ENCODE data around the gene TTC36.
"Not testable (repeated sequence)": the region's sequence is repeated elsewhere in the genome, so short reads cannot be mapped to it uniquely, and the experiment has no call there.

Gene TTC36, protein sequence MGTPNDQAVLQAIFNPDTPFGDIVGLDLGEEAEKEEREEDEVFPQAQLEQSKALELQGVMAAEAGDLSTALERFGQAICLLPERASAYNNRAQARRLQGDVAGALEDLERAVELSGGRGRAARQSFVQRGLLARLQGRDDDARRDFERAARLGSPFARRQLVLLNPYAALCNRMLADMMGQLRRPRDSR

DNA sequence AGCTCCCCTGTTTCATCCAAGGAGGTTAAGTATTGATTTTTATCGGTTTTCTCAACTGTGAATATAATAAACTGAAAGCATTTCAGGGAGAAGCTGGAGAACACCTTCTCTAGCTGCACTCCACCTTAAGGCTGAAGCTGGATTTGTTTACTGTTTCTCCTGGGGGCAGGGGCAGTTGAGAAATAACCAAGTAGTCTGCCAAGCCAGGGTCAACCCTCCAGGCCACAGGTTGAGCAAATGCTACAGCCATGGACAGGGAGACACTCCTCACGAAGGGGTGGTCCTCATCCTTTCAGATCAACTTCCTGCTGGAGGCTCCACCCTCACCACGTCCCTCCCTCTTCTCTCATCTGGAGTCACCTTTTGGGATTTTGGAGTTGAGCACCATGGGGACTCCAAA lies at the start of gene TTC36:
TTC36 (plus strand) TSS at position 366 of the 400 bp plus-strand sequence; CDS start at position 387, 21 bp downstream.
- no peak for DNase-seq

DNA sequence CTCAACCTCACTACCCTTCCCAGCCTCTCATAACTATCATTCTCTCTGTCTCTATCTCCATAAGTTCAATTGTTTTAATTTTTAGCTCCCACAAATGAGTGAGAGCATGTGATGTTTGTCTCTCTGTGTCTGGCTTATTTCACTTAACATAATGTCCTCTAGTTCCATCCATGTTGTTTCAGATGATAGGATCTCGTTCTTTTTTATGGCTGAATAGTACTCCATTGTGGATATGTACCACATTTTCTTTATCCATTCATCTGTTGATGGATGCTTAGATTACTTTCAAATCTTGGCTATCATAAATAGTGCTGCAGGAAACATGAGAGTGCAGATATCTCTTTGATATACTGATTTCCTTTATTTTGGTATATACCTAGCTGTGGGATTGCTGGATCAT lies 46.0 kb upstream of the TTC36 start:
- DNase-seq, result not testable (repeated sequence)

DNA sequence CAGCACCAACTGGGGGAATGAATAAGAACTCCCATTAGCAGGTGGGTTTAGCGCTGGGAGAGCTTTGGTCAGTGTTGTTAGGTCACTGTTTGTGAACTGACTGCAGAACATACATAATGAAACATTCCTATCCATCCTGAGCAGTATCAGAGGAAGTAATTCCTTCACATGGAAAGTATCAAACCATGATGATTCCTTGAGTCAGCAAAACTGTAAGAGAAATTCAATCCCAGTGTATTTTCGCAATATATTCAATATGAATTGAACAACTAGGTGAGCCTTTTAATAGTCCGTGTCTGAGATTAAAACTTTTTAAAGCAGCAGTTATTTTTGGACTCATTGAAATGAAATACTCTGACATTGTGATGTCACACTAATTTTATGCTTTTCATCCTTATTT lies 42.9 kb upstream of the TTC36 start:
- no peak for DNase-seq

DNA sequence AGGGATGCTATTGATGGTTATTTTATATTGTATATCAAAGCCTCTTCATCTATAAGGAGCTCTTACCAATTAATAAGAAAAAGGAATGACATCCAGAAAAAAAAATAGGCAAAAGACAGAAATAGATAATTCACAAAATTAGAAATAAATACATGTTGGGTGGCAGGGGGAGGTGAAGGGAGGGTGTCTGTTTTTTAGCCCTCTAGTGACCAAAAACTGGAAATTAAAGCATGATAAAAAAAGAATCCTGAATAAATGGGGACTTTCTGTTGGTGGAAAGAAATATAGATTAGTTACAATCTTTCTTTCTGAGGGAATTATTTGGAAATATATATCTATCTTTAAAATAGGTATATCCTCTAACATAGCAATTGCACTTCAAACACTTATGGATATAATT lies 42.0 kb upstream of the TTC36 start:
- no peak for DNase-seq

DNA sequence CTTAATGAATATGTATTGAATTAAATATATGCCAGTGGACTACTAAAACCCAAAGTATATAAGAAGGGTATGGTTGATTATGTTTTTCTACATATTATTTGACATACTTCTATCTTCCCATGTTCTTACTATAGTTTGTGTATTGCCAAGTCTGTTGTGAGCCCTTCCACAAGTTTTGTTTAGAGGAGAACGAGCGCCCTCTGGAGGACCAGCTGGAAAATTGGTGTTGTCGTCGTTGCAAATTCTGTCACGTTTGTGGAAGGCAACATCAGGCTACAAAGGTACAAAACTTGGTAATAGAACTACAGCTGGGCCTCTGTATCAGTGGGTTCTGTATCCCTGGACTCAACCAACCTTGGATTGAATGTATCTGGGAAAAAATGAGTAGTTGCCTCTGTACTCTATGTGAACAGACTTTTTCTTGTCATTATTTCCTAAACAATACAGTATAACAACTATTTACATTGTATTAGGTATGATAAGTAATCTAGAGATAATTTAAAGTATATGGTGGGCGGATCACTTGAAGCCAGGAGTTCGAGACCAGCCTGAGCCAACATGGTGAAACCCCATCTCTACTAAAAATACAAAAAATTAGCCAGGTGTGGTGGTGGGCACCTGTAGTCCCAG lies 38.7 kb upstream of the TTC36 start:
- DNase-seq, result peak; percentile 76

DNA sequence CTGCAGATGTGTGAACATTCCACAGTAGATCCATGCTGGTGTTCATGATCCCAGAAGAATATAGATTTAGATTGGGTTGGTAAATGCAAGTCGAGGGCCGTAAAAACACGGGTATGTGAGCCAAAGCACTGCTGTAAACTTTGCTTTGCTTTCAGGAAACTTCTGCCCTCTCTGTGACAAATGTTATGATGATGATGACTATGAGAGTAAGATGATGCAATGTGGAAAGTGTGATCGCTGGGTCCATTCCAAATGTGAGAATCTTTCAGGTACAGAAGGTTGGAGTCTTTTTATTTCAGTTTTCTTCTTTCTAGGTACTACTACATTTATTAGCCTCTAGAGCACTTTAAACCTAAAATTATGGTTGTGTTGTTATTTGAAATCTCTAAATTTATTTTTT lies 36.2 kb upstream of the TTC36 start:
- DNase-seq, result no peak

DNA sequence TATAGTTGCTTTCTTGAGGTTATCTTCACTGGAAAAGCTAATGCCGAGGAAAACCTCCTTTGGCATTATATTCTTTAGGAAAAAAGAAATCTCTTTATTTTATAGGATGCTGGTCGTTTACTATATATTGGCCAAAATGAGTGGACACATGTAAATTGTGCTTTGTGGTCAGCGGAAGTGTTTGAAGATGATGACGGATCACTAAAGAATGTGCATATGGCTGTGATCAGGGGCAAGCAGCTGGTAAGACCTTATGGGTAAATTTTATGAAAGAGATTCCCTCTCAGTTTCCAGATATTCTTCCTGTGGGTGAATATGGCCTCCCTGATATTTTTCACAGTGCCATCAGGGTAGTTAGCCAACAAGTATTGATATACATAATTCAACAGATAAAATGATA lies 29.4 kb upstream of the TTC36 start:
- DNase-seq, result no peak

DNA sequence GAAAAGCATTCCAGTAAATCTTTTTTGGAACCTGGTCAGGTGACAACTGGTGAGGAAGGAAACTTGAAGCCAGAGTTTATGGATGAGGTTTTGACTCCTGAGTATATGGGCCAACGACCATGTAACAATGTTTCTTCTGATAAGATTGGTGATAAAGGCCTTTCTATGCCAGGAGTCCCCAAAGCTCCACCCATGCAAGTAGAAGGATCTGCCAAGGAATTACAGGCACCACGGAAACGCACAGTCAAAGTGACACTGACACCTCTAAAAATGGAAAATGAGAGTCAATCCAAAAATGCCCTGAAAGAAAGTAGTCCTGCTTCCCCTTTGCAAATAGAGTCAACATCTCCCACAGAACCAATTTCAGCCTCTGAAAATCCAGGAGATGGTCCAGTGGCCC lies 24.1 kb upstream of the TTC36 start:
- DNase-seq, result no peak

DNA sequence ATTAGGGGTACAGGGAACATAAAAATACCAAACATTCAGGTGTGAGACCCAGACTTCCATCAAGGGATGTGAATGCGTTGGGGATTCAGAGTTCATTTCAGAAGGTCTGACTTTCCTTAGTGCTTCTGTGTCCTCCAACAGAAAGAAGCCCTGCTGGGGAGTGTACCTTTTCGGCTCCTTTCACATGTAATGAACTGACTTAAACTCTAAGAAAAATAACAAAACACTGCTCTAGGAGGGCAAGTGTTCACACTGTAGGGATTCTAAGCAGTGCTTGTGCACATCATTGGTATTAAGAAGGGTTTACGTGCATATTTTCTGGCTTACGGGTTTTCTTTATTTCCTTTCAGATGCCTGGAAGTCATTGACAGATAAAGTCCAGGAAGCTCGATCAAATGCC lies 15.7 kb upstream of the TTC36 start:
- DNase-seq, result no peak

DNA sequence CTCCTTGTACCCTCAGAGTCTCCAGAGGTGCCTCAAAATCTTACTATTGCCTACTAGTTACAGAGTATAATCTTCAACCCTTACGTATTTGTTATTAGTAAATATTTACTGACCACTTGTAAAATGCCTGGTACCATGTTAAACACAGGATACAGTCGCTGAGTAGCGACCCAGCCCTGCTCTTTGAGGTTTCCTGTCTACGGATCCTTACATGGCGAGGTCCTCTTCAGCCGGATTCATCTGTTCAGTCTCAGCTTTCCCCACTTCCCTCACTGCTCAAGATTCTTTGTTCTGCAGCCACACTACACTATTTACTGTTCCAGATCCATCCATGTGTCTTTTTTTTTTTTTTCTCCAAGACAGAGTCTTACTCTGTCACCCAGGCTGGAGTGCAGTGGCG lies 13.2 kb upstream of the TTC36 start:
- DNase-seq, result no peak

DNA sequence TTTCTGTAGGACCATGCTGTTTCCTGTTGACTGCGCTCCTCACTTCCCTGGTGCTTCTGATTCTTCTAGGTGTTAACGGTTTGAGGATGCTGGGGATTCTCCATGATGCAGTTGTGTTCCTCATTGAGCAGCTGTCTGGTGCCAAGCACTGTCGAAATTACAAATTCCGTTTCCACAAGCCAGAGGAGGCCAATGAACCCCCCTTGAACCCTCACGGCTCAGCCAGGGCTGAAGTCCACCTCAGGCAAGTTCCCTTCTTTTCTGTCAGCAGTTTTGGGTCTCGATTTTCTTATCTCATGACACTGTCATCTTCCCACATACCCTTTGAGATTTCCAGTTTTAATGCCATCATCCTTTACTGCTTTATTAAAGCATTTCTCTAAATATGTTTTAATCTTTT lies 7.7 kb upstream of the TTC36 start:
- DNase-seq, result no peak

DNA sequence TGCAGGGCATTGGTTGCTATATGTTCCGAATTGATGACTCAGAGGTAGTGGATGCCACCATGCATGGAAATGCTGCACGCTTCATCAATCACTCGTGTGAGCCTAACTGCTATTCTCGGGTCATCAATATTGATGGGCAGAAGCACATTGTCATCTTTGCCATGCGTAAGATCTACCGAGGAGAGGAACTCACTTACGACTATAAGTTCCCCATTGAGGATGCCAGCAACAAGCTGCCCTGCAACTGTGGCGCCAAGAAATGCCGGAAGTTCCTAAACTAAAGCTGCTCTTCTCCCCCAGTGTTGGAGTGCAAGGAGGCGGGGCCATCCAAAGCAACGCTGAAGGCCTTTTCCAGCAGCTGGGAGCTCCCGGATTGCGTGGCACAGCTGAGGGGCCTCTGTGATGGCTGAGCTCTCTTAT lies 5.4 kb upstream of the TTC36 start:
- DNase-seq, result no peak

DNA sequence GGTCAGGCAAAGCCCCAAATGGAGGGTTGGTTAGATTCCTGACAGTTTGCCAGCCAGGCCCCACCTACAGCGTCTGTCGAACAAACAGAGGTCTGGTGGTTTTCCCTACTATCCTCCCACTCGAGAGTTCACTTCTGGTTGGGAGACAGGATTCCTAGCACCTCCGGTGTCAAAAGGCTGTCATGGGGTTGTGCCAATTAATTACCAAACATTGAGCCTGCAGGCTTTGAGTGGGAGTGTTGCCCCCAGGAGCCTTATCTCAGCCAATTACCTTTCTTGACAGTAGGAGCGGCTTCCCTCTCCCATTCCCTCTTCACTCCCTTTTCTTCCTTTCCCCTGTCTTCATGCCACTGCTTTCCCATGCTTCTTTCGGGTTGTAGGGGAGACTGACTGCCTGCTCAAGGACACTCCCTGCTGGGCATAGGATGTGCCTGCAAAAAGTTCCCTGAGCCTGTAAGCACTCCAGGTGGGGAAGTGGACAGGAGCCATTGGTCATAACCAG lies 4.7 kb upstream of the TTC36 start:
- no peak for DNase-seq

DNA sequence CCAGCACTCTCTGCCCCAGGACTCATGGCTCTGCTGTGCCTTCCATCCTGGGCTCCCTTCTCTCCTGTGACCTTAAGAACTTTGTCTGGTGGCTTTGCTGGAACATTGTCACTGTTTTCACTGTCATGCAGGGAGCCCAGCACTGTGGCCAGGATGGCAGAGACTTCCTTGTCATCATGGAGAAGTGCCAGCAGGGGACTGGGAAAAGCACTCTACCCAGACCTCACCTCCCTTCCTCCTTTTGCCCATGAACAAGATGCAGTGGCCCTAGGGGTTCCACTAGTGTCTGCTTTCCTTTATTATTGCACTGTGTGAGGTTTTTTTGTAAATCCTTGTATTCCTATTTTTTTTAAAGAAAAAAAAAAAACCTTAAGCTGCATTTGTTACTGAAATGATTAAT lies 2.9 kb upstream of the TTC36 start:
- DNase-seq, result no peak

DNA sequence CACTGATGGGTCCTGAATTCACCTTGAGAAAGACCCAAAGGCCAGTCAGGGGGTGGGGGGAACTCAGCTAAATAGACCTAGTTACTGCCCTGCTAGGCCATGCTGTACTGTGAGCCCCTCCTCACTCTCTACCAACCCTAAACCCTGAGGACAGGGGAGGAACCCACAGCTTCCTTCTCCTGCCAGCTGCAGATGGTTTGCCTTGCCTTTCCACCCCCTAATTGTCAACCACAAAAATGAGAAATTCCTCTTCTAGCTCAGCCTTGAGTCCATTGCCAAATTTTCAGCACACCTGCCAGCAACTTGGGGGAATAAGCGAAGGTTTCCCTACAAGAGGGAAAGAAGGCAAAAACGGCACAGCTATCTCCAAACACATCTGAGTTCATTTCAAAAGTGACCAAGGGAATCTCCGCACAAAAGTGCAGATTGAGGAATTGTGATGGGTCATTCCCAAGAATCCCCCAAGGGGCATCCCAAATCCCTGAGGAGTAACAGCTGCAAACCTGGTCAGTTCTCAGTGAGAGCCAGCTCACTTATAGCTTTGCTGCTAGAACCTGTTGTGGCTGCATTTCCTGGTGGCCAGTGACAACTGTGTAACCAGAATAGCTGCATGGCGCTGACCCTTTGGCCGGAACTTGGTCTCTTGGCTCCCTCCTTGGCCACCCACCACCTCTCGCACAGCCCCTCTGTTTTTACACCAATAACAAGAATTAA lies 2.4 kb upstream of the TTC36 start:
- no peak for DNase-seq

DNA sequence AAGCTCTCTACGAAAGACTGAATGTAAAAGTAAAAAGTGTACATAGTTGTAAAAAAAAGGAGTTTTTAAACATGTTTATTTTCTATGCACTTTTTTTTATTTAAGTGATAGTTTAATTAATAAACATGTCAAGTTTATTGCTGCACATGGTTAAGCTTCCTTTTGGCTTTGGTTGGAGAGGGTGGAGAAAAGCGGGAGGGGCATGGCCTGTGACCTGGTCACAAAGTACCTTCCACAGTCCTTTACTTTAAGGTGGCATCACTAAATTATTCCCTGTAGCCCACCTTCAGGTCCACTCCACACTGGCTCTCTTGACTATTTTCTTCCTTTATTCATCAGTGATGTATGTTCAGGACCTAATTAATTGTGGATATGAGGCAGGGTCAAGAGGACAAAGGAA lies 586 bp upstream of the TTC36 start:
- no peak for DNase-seq

DNA sequence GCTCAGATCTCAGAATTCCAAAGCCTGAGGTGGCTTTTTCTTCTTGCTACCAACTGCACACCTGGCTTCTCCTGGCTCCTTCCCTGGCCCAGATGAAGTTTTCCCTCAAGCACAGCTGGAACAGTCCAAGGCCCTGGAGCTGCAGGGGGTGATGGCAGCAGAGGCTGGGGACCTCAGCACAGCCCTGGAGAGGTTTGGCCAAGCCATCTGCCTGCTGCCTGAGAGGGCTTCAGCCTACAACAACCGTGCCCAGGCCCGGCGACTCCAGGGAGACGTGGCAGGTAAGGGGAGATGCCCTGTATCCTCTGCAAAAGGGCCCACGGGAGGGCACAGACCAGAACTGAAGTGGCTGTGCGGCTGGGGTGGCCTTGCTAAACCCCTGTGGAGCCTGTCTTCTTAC lies 1.2 kb downstream of the TTC36 start:
- DNase-seq, result no peak

DNA sequence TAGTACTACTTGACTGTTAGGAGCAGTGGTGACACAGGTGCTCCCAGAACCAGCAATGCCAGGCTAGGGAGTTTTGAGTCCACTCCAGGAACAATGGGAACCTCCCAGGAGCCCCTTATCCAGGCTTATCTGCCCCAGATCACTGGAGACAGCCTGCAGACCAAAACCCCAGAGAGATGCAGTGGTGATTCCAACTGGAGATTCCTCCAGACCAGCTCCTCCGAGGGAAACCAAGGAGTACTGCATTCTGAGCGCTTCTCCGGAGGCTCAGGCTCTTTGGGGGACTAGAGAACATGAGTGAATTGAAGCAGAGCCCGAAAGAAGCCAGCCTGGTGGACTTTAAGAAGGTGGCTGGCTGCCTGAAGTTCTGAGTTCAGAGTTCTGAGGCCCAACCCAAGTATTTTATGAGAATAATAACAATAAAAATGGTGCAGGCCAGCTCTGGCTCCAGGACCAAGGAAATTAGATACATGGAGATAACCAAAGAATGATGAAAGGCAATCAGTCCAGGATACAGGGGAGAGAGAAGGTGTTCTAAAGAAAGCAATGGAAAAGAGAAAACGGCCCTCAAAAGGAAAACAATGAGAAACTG lies 2.4 kb downstream of the TTC36 start:
- DNase-seq, result no peak

DNA sequence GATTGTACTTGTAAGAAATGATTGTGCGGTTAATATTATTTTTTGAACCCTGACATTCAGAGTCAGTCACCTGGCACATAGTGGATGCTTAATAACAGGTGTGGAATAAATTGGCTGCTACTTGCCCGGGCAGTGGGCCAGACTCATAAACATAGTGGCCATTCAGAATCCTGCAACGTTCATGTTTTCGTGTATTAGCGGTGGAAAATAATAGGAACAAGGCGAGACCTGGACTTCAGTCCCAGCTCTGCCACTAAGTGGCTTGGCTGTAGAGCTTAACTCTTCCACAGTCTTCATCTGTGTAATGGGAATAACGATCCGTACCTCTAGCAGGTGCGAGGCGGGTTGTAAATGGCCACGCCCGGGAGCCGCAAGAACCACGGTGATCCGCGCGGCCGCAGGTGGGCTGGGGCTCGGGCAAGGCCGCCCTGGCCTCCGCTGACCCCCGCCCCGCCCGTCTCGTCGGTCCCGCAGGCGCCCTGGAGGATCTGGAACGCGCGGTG lies 3.0 kb downstream of the TTC36 start:
- DNase-seq, result no peak

DNA sequence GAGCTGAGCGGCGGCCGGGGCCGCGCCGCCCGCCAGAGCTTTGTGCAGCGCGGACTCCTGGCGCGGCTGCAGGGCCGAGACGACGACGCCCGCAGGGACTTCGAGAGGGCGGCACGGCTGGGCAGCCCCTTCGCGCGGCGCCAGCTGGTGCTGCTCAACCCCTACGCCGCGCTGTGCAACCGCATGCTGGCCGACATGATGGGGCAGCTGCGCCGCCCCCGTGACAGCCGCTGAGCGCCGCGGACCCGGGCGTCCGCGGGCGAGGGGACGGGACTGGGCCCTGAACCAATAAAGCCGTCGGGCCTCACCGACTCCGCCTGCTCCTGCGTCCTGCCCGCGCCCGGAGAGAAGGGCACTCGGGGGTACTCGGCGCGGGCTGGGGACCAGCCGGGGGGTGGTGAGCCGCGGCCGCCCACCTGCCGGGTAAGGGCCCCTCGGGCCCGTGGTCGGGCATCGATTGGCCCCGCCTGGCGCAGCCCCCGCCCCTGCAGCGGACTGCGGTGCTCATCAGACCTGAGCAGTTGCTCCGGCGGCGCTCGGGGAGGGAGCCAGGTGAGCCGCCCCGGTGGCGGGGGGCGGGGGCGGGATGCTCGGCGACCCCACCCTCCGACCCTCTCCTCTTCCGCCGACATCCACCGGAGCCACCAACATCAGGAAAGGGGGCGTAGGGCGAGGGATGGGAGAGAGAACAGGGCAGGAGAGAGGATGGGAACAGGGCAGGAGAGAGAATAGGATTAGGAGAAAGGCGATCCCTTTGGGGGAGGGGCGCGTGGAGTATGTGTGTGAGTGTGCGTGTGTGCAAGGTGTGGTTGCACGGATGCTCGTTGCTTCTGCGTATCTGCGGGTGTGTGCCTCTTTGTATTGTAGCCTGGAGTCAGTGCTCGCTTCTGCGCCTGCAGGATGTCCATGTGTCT lies 3.7 kb downstream of the TTC36 start, which contains the start of gene TMEM25:
TMEM25 (plus strand) TSS at position 510 of the 914 bp plus-strand sequence. CDS start 610 bp downstream, outside the sequence.
- peak; percentile 49 for DNase-seq

DNA sequence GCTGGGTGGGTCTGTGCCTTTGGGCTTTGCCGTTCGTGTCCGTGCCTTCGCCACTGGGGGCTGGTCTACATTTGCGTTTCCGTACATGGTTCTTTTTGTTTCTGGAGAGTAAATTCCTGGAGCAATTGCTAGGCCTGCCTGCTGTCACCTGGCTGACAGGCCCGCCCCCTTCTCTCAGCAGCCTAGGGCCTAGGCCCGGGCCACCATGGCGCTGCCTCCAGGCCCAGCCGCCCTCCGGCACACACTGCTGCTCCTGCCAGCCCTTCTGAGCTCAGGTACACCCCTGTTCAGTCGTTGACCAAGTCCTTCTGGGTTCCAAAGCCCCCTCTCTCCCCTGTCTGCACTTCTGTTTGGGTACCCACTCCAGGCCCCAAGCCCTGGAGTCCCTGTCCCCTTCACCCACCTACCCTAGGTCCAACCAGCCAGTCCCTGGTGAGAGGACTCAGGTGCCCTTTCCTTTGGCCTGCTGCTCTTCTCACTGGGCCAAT lies 4.4 kb downstream of the TTC36 start:
- DNase-seq, result no peak

DNA sequence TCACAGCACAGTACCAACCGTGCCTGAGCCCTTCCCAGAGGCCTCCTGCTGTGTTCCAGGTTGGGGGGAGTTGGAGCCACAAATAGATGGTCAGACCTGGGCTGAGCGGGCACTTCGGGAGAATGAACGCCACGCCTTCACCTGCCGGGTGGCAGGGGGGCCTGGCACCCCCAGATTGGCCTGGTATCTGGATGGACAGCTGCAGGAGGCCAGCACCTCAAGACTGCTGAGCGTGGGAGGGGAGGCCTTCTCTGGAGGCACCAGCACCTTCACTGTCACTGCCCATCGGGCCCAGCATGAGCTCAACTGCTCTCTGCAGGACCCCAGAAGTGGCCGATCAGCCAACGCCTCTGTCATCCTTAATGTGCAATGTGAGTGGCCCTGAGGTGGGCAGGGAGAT lies 4.8 kb downstream of the TTC36 start:
- no peak for DNase-seq

Data from CD4-positive, alpha-beta T cell treated with Interferon gamma for 1 hour (primary cell).